Heart left ventricle (tissue), 16 donors: ENCODE results near the gene CACNA1D. TPM values are rescaled to one million over a fixed set of nuclear protein-coding genes. Genes with fewer than 3 reads are reported as not detected.
"Not testable (repeated sequence)": the region's sequence is repeated elsewhere in the genome, so short reads cannot be mapped to it uniquely, and the experiment has no call there.

ENCODE experiments used
- ATAC-seq, 4 donors: fragments of 200-7000 bp; cut with Tn5 transposase; one replicate each; pipeline ENCODE4 v1.9.1; 2020 to 2022; ENCODE audit warnings: moderate library complexity in 4 of 4, mild to moderate bottlenecking in 3 of 4, moderate number of reproducible peaks in 1 of 4
- DNase-seq, 5 donors: peaks; one replicate each; pipeline ENCODE4 v3.0.0-alpha.2; 2020
- H3K27ac ChIP-seq, 12 donors: fragments of 200-600 bp; sonication (generic) in 4 of 12; one replicate each; pipeline versions ENCODE4 v1.5.0 to v1.8.0; 2016 to 2022; ENCODE audit warnings: mild to moderate bottlenecking in 2 of 12
- H3K27me3 ChIP-seq, 9 donors: fragments of 200-600 bp; sonication (generic) in 2 of 9; one replicate each; pipeline versions ENCODE4 v1.5.1 to v1.8.0; 2016 to 2022; ENCODE audit warnings: mild to moderate bottlenecking in 3 of 9
- H3K36me3 ChIP-seq, 9 donors: fragments of 200-600 bp; sonication (generic) in 2 of 9; one replicate each; pipeline versions ENCODE4 v1.5.0 to v1.8.0; 2018 to 2022; ENCODE audit warnings: mild to moderate bottlenecking in 2 of 9
- H3K4me1 ChIP-seq, 12 donors: fragments of 200-600 bp; sonication (generic) in 4 of 12; one replicate each; pipeline versions ENCODE4 v1.5.0 to v1.8.0; 2016 to 2022; ENCODE audit warnings: mild to moderate bottlenecking in 3 of 12
- H3K4me3 ChIP-seq, 12 donors: fragments of 200-600 bp; sonication (generic) in 4 of 12; one replicate each; pipeline versions ENCODE4 v1.5.0 to v1.8.0; 2017 to 2022; ENCODE audit warnings: mild to moderate bottlenecking in 9 of 12, moderate library complexity in 4 of 12
- H3K9me3 ChIP-seq, 12 donors: fragments of 200-600 bp; sonication (generic) in 4 of 12; one replicate each; pipeline versions ENCODE4 v1.5.0 to v1.8.0; 2016 to 2022; ENCODE audit warnings: mild to moderate bottlenecking in 1 of 12
- POLR2A ChIP-seq, 2 donors: fragments of 450-650 bp; IDR thresholded peaks; one replicate each; pipeline ENCODE4 v1.6.1; 2017; ENCODE audit warnings: antibody characterized with exemption in 2 of 2, mild to moderate bottlenecking in 2 of 2, moderate library complexity in 2 of 2
- WGBS, 4 donors: extraction: QIAGEN DNeasy Blood & Tissue Kit in 2 of 4; methylation state at CpG; one replicate each; pipeline versions ENCODE4 v1.1.5 to v1.1.7; 2013 to 2018; 5-methylcytosine and 5-hydroxymethylcytosine counted together
- intact Hi-C, 10 donors: fragments of 100-400 bp; cut with DNase I; formaldehyde crosslinking; loops; one replicate each; pipeline versions ENCODE4 v1.11.1 to v1.14.2; 2022
- polyA plus RNA-seq, 2 donors: library from polyadenylated mRNA; stranded (reverse); fragments of 200-250 nt; gene quantifications; one replicate each; pipeline ENCODE4 v1.2.3, GENCODE V29; 2013
- total RNA-seq, 9 donors: library from RNA; depleted of rRNA in 2 of 9; stranded (reverse); fragments of >200 nt in 2 of 9; fragmentation: NEBNext Ultra II Directional in 3 of 9; extraction: Animal tissue kit (Norgen Biotek cat#: 25700) in 3 of 9; gene quantifications; one replicate each; pipeline versions ENCODE4 v1.1.0 to v1.2.4, GENCODE V29; 2016 to 2023
- TF ChIP-seq, protein P1 (sequence below), 12 donors: fragments of 200-600 bp; sonication (generic) in 4 of 12; IDR thresholded peaks; one replicate each; pipeline versions ENCODE4 v1.5.0 to v1.8.0; 2018 to 2022; ENCODE audit warnings: antibody characterized with exemption in 12 of 12, mild to moderate bottlenecking in 5 of 12
- donor health status: ischemic (EF 13 %, LVEDD 7.1; RV severe dilation, severe dysfunction).
- donor health status: healthy with polysubstance abuse.
- donor health status: DM: no; HTN: yes; CAD: no.
- donor health status: DM: no; HTN: no; CAD: no.
- donor health status: ischemic (EF 25% LVEDD 6.9; RV normal size, moderate dysfunction).
- donor health status: ischemic (EF 25% LVEDD 5.7; RV mildly dilated, moderate dysfunction).
- donor health status: healthy.
- donor health status: DM: yes; HTN: yes; CAD: no.
- donor health status: ischemic (EF 35%, LVEDD 5.7; RV mildly dilated, moderate dysfunction).
- donor health status: nonischemic (EF 11% LVEDD 7.7; RV severe dilation, severe dysfunction).
- donor health status: DM: yes; HTN: yes; CAD: no.
- donor health status: PGD.
- donor health status: ischemic (EF 29% LVEDD 5.4; RV normal size, mild dysfunction).
- donor health status: nonischemic (EF 23%, LVEDD 6.1; RV moderate dilation, normal function).

CACNA1D gene
- total and polyA plus RNA-seq, 11 donors = 0.06 to 2.4 (median 0.40) TPM; not detected in 1

DNA sequence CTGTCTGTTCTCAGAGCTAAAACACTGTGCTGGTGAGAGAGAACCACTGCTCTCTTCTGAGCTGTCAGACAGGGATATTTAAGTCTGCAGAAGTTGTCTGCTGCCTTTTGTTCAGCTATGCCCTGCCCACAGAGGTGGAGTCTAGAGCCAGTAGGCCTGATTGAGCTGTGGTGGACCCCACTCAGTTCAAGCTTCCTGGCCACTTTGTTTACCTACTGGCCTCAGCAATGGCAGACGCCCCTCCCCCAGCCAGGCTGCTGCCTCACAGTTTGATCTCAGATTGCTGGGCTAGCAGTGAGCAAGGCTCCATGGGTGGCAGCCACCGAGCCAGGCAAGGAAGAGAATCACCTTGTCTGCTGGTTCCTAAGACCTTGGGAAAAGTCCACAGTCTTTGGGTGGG lies 21.0 kb upstream of the CACNA1D start:
- Histone ChIP-seq H3K27me3 (peaks cover 0 to 12% (median 0%) of the 10 kb centered on the region in 9 donors), H3K9me3 (peaks cover 0 to 5% (median 0%) of the 10 kb centered on the region in 12 donors), H3K4me1 (no peaks in the 10 kb centered on the region), H3K27ac (no peak overlapping the region), H3K4me3 (no peak overlapping the region), H3K36me3 (no peaks in the 10 kb centered on the region)
- TF ChIP-seq, protein P1, sequence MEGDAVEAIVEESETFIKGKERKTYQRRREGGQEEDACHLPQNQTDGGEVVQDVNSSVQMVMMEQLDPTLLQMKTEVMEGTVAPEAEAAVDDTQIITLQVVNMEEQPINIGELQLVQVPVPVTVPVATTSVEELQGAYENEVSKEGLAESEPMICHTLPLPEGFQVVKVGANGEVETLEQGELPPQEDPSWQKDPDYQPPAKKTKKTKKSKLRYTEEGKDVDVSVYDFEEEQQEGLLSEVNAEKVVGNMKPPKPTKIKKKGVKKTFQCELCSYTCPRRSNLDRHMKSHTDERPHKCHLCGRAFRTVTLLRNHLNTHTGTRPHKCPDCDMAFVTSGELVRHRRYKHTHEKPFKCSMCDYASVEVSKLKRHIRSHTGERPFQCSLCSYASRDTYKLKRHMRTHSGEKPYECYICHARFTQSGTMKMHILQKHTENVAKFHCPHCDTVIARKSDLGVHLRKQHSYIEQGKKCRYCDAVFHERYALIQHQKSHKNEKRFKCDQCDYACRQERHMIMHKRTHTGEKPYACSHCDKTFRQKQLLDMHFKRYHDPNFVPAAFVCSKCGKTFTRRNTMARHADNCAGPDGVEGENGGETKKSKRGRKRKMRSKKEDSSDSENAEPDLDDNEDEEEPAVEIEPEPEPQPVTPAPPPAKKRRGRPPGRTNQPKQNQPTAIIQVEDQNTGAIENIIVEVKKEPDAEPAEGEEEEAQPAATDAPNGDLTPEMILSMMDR (IDR thresholded peaks at IDR 0.05) = no peak
- no peak for TF ChIP-seq POLR2A (IDR thresholded peaks at IDR 0.05)
- DNase-seq (no peak), ATAC-seq (no peak)
- intact Hi-C loops = no loop called here
- WGBS, 4 donors = 60 to 69% methylated on average over 2 of the region's 2 CpGs; no CpG with 5 or more reads in 2 of the 4 donors

- H3K9me3 ChIP-seq, H3K36me3 ChIP-seq, intact Hi-C loops, H3K27ac ChIP-seq, H3K4me3 ChIP-seq, DNase-seq, ATAC-seq, H3K4me1 ChIP-seq: not testable (repeated sequence)
- 93 to 99% (median 99%) methylated on average over 3 of the region's 3 CpGs for WGBS, 4 donors
- H3K27me3 ChIP-seq = peaks cover 0 to 25% (median 0%) of the 10 kb centered on the region in 9 donors
Observed at GRCh38 chr3:53476372-53476771, 18.0 kb upstream of the CACNA1D start.

GRCh38 chr3:53477689-53478088 lies 16.7 kb upstream of the CACNA1D start:
- intact Hi-C loops, H3K4me1 ChIP-seq, H3K27ac ChIP-seq, H3K36me3 ChIP-seq, H3K9me3 ChIP-seq, DNase-seq, ATAC-seq, H3K4me3 ChIP-seq: not testable (repeated sequence)
- 65 to 74% (median 71%) methylated on average over 1 of the region's 1 CpG for WGBS, 4 donors
- H3K27me3 ChIP-seq = peaks cover 0 to 25% (median 0%) of the 10 kb centered on the region in 9 donors

- no peak for TF ChIP-seq POLR2A (IDR thresholded peaks at IDR 0.05)
- TF ChIP-seq, protein P1 (IDR thresholded peaks at IDR 0.05) = no peak
- intact Hi-C loops = no loop called here
- DNase-seq = no peak
- peaks cover 0 to 25% (median 0%) of the 10 kb centered on the region in 9 donors for H3K27me3 ChIP-seq
- no peaks in the 10 kb centered on the region for H3K4me1 ChIP-seq
- H3K9me3 ChIP-seq = no peaks in the 10 kb centered on the region
- no peak overlapping the region for H3K27ac ChIP-seq
- WGBS, 4 donors = 28 to 42% (median 37%) methylated on average over 1 of the region's 1 CpG
- H3K36me3 ChIP-seq = no peaks in the 10 kb centered on the region
- no peak overlapping the region for H3K4me3 ChIP-seq
- ATAC-seq = no peak
Observed at GRCh38 chr3:53478166-53478830, 16.1 kb upstream of the CACNA1D start.

DNA sequence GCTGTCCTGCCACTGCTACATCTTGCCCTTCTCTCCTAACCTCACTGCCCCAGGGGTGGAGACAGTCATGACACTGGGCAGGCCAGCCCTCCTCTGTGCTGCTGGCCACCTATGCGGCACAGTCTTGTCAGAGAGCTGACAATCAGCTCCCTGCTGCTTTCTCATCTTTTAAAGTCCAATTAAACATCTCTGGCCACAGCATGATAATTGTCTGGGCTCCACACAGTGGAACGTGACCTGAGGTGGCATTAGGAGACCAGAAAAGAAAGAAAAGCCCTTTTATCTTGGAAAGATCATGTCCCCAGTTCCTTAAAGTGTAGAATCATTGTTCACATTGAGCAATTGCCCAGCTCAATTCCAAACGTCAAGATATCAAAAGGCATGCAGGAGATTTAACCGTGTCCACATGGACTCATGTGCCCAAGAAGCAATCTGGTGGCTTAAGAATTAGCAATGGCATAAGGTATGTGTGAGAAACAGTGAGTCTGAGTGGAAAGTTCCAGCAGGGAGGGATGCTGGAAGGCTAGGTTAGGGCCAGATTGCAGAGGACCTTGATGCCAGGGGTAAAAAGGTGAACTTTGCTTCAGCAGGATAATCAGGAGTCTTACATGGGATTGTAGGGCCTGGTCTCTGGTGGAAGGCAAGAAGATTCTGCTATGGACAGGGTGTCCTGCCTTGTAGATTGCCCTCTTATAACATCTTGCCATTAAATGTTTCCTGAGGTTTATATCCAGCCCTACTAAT lies 15.3 kb upstream of the CACNA1D start:
- WGBS, 4 donors = 44 to 61% (median 47%) methylated on average over 4 of the region's 4 CpGs
- H3K4me3 ChIP-seq = no peak overlapping the region
- no peaks in the 10 kb centered on the region for H3K4me1 ChIP-seq
- peaks cover 0 to 25% (median 0%) of the 10 kb centered on the region in 9 donors for H3K27me3 ChIP-seq
- TF ChIP-seq, protein P1 (IDR thresholded peaks at IDR 0.05) = no peak
- no peak for TF ChIP-seq POLR2A (IDR thresholded peaks at IDR 0.05)
- no peaks in the 10 kb centered on the region for H3K9me3 ChIP-seq
- no peaks in the 10 kb centered on the region for H3K36me3 ChIP-seq
- intact Hi-C loops = no loop called here
- ATAC-seq = no peak
- no peak for DNase-seq
- H3K27ac ChIP-seq = no peak overlapping the region
